ENCODE data around the gene ELMO1.

ELMO1 gene

DNA sequence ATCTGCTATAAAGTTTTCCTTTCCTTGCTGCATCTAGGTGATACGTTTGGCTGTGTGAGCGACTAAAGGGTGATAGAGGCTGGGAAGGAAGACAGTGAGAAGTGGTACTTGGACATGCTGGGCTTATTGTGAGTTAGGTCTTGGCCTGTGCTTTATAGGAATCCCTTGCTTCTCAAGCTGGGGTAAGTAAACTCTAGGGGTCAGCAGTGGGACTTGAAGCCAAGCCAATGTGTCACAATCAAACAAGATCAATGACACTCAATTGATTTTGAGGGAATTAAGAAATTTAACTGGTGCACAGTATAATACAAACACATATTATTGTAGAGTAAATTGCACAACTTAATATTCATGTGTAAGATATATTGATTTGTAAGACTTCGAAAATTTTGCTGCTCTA lies 568.6 kb downstream of the ELMO1 start:
- Histone ChIP-seq H3K27me3 (ENCODE audit: insufficient read depth, poor library complexity, severe bottlenecking) (no peaks in the 10 kb centered on the region), H3K36me3 (ENCODE audit: low read depth) (no peaks in the 10 kb centered on the region), H3K4me3 (ENCODE audit: severe bottlenecking) (no peak overlapping the region), H3K4me1 (ENCODE audit: insufficient read depth, poor library complexity, severe bottlenecking) (no peaks in the 10 kb centered on the region), H3K27ac (ENCODE audit: poor library complexity, severe bottlenecking) (no peak overlapping the region), H3K9me3 (ENCODE audit: severe bottlenecking) (no peaks in the 10 kb centered on the region)
- TF ChIP-seq, protein P1, sequence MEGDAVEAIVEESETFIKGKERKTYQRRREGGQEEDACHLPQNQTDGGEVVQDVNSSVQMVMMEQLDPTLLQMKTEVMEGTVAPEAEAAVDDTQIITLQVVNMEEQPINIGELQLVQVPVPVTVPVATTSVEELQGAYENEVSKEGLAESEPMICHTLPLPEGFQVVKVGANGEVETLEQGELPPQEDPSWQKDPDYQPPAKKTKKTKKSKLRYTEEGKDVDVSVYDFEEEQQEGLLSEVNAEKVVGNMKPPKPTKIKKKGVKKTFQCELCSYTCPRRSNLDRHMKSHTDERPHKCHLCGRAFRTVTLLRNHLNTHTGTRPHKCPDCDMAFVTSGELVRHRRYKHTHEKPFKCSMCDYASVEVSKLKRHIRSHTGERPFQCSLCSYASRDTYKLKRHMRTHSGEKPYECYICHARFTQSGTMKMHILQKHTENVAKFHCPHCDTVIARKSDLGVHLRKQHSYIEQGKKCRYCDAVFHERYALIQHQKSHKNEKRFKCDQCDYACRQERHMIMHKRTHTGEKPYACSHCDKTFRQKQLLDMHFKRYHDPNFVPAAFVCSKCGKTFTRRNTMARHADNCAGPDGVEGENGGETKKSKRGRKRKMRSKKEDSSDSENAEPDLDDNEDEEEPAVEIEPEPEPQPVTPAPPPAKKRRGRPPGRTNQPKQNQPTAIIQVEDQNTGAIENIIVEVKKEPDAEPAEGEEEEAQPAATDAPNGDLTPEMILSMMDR (IDR thresholded peaks at IDR 0.05; ENCODE audit: poor library complexity, severe bottlenecking): no peak
- ATAC-seq (ENCODE audit: low read depth) (no peak), DNase-seq (ENCODE audit: low spot score) (no peak)

DNA sequence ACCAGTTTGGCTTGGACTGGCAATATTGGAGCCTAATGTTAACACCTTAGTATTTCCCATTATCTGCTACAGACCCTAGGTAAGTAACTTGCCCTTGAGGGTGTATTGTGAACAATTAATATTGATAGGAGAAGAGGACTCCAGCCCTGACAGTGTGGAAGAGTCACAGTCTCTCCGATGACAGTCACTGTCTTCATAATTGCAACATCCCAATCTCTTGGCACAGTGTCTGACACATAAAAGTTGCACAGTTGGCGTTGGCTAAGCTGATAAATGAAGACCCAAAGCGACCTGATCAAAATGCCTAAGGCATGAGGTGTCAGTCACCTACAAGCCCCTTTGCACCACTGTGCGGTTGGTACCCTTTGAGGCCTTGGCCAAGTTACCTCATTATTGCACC lies 569.6 kb downstream of the ELMO1 start:
- H3K27ac ChIP-seq (ENCODE audit: poor library complexity, severe bottlenecking): no peak overlapping the region
- TF ChIP-seq, protein P1 (IDR thresholded peaks at IDR 0.05; ENCODE audit: poor library complexity, severe bottlenecking): no peak
- no peaks in the 10 kb centered on the region for H3K36me3 ChIP-seq (ENCODE audit: low read depth)
- DNase-seq (ENCODE audit: low spot score) (no peak), ATAC-seq (ENCODE audit: low read depth) (no peak)
- H3K27me3 ChIP-seq (ENCODE audit: insufficient read depth, poor library complexity, severe bottlenecking): no peaks in the 10 kb centered on the region
- H3K9me3 ChIP-seq (ENCODE audit: severe bottlenecking): no peaks in the 10 kb centered on the region
- H3K4me1 ChIP-seq (ENCODE audit: insufficient read depth, poor library complexity, severe bottlenecking): no peaks in the 10 kb centered on the region
- no peak overlapping the region for H3K4me3 ChIP-seq (ENCODE audit: severe bottlenecking)

DNA sequence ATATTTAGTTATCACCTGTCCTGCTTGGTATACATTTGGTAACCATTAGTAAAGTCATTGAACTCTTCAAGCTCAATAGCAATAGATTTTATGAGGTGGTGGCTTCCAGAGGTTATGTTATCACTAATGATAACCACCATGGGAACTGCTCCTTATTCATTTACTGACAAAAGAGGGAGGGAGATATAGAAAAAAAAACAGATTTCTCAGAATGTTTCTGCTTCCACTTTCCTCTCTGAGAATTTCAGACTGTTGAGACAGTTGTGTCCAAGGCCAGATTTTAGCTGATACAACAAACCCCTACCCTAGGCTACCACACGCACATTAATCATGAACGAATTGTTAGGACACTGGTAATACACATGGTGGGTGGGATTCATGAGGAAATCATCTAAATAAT lies 570.4 kb downstream of the ELMO1 start:
- no peaks in the 10 kb centered on the region for H3K4me1 ChIP-seq (ENCODE audit: insufficient read depth, poor library complexity, severe bottlenecking)
- no peak overlapping the region for H3K27ac ChIP-seq (ENCODE audit: poor library complexity, severe bottlenecking)
- H3K9me3 ChIP-seq (ENCODE audit: severe bottlenecking): no peaks in the 10 kb centered on the region
- TF ChIP-seq, protein P1 (IDR thresholded peaks at IDR 0.05; ENCODE audit: poor library complexity, severe bottlenecking): no peak
- H3K36me3 ChIP-seq (ENCODE audit: low read depth): no peaks in the 10 kb centered on the region
- DNase-seq (ENCODE audit: low spot score): no peak
- no peak overlapping the region for H3K4me3 ChIP-seq (ENCODE audit: severe bottlenecking)
- ATAC-seq (ENCODE audit: low read depth): no peak
- H3K27me3 ChIP-seq (ENCODE audit: insufficient read depth, poor library complexity, severe bottlenecking): no peaks in the 10 kb centered on the region

DNA sequence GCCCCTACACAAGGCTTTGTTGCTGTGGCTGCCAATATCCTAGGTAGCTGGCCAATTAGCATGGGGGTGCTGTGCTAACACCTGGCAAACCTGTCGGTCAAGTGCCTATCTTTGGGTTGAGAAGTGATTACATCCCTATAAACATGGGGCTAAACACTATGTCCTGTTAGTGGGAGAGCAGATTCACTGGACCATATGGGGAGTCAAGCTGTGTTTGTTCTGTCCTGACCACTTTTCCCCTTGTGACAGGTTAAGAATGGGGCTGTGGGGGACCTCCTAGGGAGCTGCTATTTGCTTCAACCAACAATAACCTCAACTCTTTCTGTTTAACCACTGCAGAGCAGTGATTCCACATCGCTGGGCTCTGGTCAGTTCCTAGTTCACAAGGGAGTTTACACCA lies 572.9 kb downstream of the ELMO1 start:
- no peak for DNase-seq (ENCODE audit: low spot score)
- H3K36me3 ChIP-seq (ENCODE audit: low read depth): no peaks in the 10 kb centered on the region
- TF ChIP-seq, protein P1 (IDR thresholded peaks at IDR 0.05; ENCODE audit: poor library complexity, severe bottlenecking): no peak

DNA sequence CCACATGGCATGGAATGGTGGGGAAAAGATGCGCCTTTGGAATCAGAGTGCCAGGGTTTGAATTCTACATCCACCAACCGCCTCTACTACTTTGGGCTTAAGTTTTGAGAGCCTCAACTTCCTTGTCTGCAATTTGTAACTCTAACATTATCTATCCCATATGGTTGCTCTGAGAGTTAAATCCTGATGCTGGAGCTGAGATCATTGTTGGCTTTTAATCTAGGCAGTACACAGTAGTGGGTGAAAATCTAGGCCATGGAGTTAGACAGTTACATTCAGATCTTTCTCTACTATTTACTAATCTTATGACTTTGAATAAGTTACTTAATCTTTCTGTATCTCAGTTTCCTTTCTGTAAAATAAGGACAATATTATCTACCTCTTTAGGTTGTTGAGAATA lies 574.6 kb downstream of the ELMO1 start:
- H3K9me3 ChIP-seq (ENCODE audit: severe bottlenecking): no peaks in the 10 kb centered on the region

More for the DNA sequence above, 572.9 kb downstream of the ELMO1 start:
- Histone ChIP-seq H3K9me3 (ENCODE audit: severe bottlenecking) (no peaks in the 10 kb centered on the region), H3K4me3 (ENCODE audit: severe bottlenecking) (no peak overlapping the region), H3K4me1 (ENCODE audit: insufficient read depth, poor library complexity, severe bottlenecking) (no peaks in the 10 kb centered on the region), H3K27me3 (ENCODE audit: insufficient read depth, poor library complexity, severe bottlenecking) (no peaks in the 10 kb centered on the region), H3K27ac (ENCODE audit: poor library complexity, severe bottlenecking) (no peak overlapping the region)
- ATAC-seq (ENCODE audit: low read depth): no peak

More for the DNA sequence above, 574.6 kb downstream of the ELMO1 start:
- TF ChIP-seq, protein P1 (IDR thresholded peaks at IDR 0.05; ENCODE audit: poor library complexity, severe bottlenecking): no peak
- ATAC-seq (ENCODE audit: low read depth) (no peak), DNase-seq (ENCODE audit: low spot score) (no peak)
- H3K27ac ChIP-seq (ENCODE audit: poor library complexity, severe bottlenecking): no peak overlapping the region
- H3K27me3 ChIP-seq (ENCODE audit: insufficient read depth, poor library complexity, severe bottlenecking): no peaks in the 10 kb centered on the region
- H3K4me1 ChIP-seq (ENCODE audit: insufficient read depth, poor library complexity, severe bottlenecking): no peaks in the 10 kb centered on the region
- H3K4me3 ChIP-seq (ENCODE audit: severe bottlenecking): no peak overlapping the region
- no peaks in the 10 kb centered on the region for H3K36me3 ChIP-seq (ENCODE audit: low read depth)

All from RWPE2 (cell line).